ENCODE measurements around the gene MAST4. TPM values are rescaled to one million over a fixed set of nuclear protein-coding genes. Genes with fewer than 3 reads are reported as not detected.
A peak's percentile ranks its signal among the peaks of the same experiment; 100 is the strongest.

The MAST4 gene
- total RNA-seq, 1 experiment from 2014 or later: 10.9 TPM

- no TSS peak for BruUV-seq (replicated peaks)
- no peak for TF ChIP-seq CTCF (IDR thresholded peaks at IDR 0.05; ENCODE audit: unreplicated experiment)
- Mint-ChIP-seq H3K4me3 (ENCODE audit: low read depth, unreplicated experiment) (no peak overlapping the region), H3K9me3 (ENCODE audit: low read depth, unreplicated experiment) (peaks cover 8% of the 10 kb centered on the region), H3K4me1 (ENCODE audit: low read depth, unreplicated experiment) (peaks cover 7% of the 10 kb centered on the region), H3K36me3 (ENCODE audit: insufficient read depth, unreplicated experiment) (no peaks in the 10 kb centered on the region), H3K27me3 (ENCODE audit: unreplicated experiment) (no peaks in the 10 kb centered on the region), H3K27ac (ENCODE audit: unreplicated experiment) (no peak overlapping the region)
- intact Hi-C loops (cut with micrococcal nuclease; ENCODE audit: unreplicated experiment): no loop called here
- CTCF ChIA-PET: no interaction called here
- DNase-seq: no peak
Observed at GRCh38 chr5:67179697-67180361, 583.6 kb downstream of the MAST4 start.

GRCh38 chr5:67181648-67182221 lies 585.5 kb downstream of the MAST4 start:
- H3K9me3 Mint-ChIP-seq (ENCODE audit: low read depth, unreplicated experiment): peaks cover 8% of the 10 kb centered on the region
- CTCF ChIA-PET: interaction anchor here (1.2 kb wide), 1 partner anchor 25 kb away, joined by 3 read pairs; no protein-coding TSS in a partner anchor
- no peaks in the 10 kb centered on the region for H3K36me3 Mint-ChIP-seq (ENCODE audit: insufficient read depth, unreplicated experiment)
- H3K4me3 Mint-ChIP-seq (ENCODE audit: low read depth, unreplicated experiment): no peak overlapping the region
- peaks cover 7% of the 10 kb centered on the region for H3K4me1 Mint-ChIP-seq (ENCODE audit: low read depth, unreplicated experiment)
- intact Hi-C loops (cut with micrococcal nuclease; ENCODE audit: unreplicated experiment): no loop called here
- no peak for DNase-seq
- no TSS peak for BruUV-seq (replicated peaks)
- no peaks in the 10 kb centered on the region for H3K27me3 Mint-ChIP-seq (ENCODE audit: unreplicated experiment)
- no peak overlapping the region for H3K27ac Mint-ChIP-seq (ENCODE audit: unreplicated experiment)
- no peak for TF ChIP-seq CTCF (IDR thresholded peaks at IDR 0.05; ENCODE audit: unreplicated experiment)

GRCh38 chr5:67182301-67182790 lies 586.2 kb downstream of the MAST4 start:
- peaks cover 8% of the 10 kb centered on the region for H3K9me3 Mint-ChIP-seq (ENCODE audit: low read depth, unreplicated experiment)
- TF ChIP-seq CTCF (IDR thresholded peaks at IDR 0.05; ENCODE audit: unreplicated experiment): no peak
- peaks cover 7% of the 10 kb centered on the region for H3K4me1 Mint-ChIP-seq (ENCODE audit: low read depth, unreplicated experiment)
- no peaks in the 10 kb centered on the region for H3K36me3 Mint-ChIP-seq (ENCODE audit: insufficient read depth, unreplicated experiment)
- no peak overlapping the region for H3K27ac Mint-ChIP-seq (ENCODE audit: unreplicated experiment)
- H3K4me3 Mint-ChIP-seq (ENCODE audit: low read depth, unreplicated experiment): no peak overlapping the region
- CTCF ChIA-PET: interaction anchor here (0.7 to 1.2 kb wide), 3 partner anchors 25 to 127 kb away, joined by 3 read pairs; no protein-coding TSS in a partner anchor
- BruUV-seq (replicated peaks): no TSS peak
- peak; percentile 21 for DNase-seq
- intact Hi-C loops (cut with micrococcal nuclease; ENCODE audit: unreplicated experiment): no loop called here
- H3K27me3 Mint-ChIP-seq (ENCODE audit: unreplicated experiment): no peaks in the 10 kb centered on the region

- no peaks in the 10 kb centered on the region for H3K27me3 Mint-ChIP-seq (ENCODE audit: unreplicated experiment)
- no peak for TF ChIP-seq CTCF (IDR thresholded peaks at IDR 0.05; ENCODE audit: unreplicated experiment)
- H3K4me1 Mint-ChIP-seq (ENCODE audit: low read depth, unreplicated experiment): peaks cover 7% of the 10 kb centered on the region
- CTCF ChIA-PET: no interaction called here
- no peak overlapping the region for H3K27ac Mint-ChIP-seq (ENCODE audit: unreplicated experiment)
- DNase-seq: no peak
- no peak overlapping the region for H3K4me3 Mint-ChIP-seq (ENCODE audit: low read depth, unreplicated experiment)
- no TSS peak for BruUV-seq (replicated peaks)
- no peaks in the 10 kb centered on the region for H3K36me3 Mint-ChIP-seq (ENCODE audit: insufficient read depth, unreplicated experiment)
- intact Hi-C loops (cut with micrococcal nuclease; ENCODE audit: unreplicated experiment): no loop called here
- H3K9me3 Mint-ChIP-seq (ENCODE audit: low read depth, unreplicated experiment): no peaks in the 10 kb centered on the region
Observed at GRCh38 chr5:67183859-67184258, 587.7 kb downstream of the MAST4 start.
